ENCODE measurements around the gene ATP6V1A.

The ATP6V1A gene

GRCh38 chr3:113794526-113794925, 47.7 kb downstream of the ATP6V1A start:
- Histone ChIP-seq H3K27me3 (ENCODE audit: insufficient read depth, poor library complexity, severe bottlenecking) (no peaks in the 10 kb centered on the region), H3K4me3 (replicated peaks; ENCODE audit: insufficient read depth, low read length) (no peak overlapping the region), H3K27ac (replicated peaks) (no peak overlapping the region)
- DNase-seq (ENCODE audit: low read depth in 1 of 2, low spot score in 1 of 2): no peak
- peak; percentile 91 for TF ChIP-seq SPI1 (IDR thresholded peaks at IDR 0.05; ENCODE audit: borderline replicate concordance, low read depth)
- TF ChIP-seq CTCF (IDR thresholded peaks at IDR 0.05; ENCODE audit: insufficient read depth, low read length): no peak

GRCh38 chr3:113795693-113796092, 48.9 kb downstream of the ATP6V1A start:
- no peaks in the 10 kb centered on the region for H3K27me3 ChIP-seq (ENCODE audit: insufficient read depth, poor library complexity, severe bottlenecking)
- no peak overlapping the region for H3K27ac ChIP-seq (replicated peaks)
- no peak for DNase-seq (ENCODE audit: low read depth in 1 of 2, low spot score in 1 of 2)
- no peak for TF ChIP-seq GABPA (IDR thresholded peaks at IDR 0.05; ENCODE audit: low read depth)
- TF ChIP-seq SPI1 (IDR thresholded peaks at IDR 0.05; ENCODE audit: borderline replicate concordance, low read depth): no peak
- no peak for TF ChIP-seq REST (IDR thresholded peaks at IDR 0.05; ENCODE audit: insufficient replicate concordance, low read depth)
- TF ChIP-seq POLR2AphosphoS5 (IDR thresholded peaks at IDR 0.05; ENCODE audit: low read depth): no peak
- TF ChIP-seq CTCF (IDR thresholded peaks at IDR 0.05; ENCODE audit: insufficient read depth, low read length): no peak
- H3K4me3 ChIP-seq (replicated peaks; ENCODE audit: insufficient read depth, low read length): no peak overlapping the region

- TF ChIP-seq SPI1 (IDR thresholded peaks at IDR 0.05; ENCODE audit: borderline replicate concordance, low read depth) (no peak), CTCF (IDR thresholded peaks at IDR 0.05; ENCODE audit: insufficient read depth, low read length) (no peak), GABPA (IDR thresholded peaks at IDR 0.05; ENCODE audit: low read depth) (no peak), POLR2AphosphoS5 (IDR thresholded peaks at IDR 0.05; ENCODE audit: low read depth) (no peak), REST (IDR thresholded peaks at IDR 0.05; ENCODE audit: insufficient replicate concordance, low read depth) (no peak)
- H3K27me3 ChIP-seq (ENCODE audit: insufficient read depth, poor library complexity, severe bottlenecking): no peaks in the 10 kb centered on the region
- no peak for DNase-seq (ENCODE audit: low read depth in 1 of 2, low spot score in 1 of 2)
- no peak overlapping the region for H3K27ac ChIP-seq (replicated peaks)
- no peak overlapping the region for H3K4me3 ChIP-seq (replicated peaks; ENCODE audit: insufficient read depth, low read length)
Observed at GRCh38 chr3:113802795-113803455, 56.1 kb downstream of the ATP6V1A start.

GRCh38 chr3:113804661-113805060, 57.8 kb downstream of the ATP6V1A start:
- H3K27me3 ChIP-seq (ENCODE audit: insufficient read depth, poor library complexity, severe bottlenecking): no peaks in the 10 kb centered on the region
- DNase-seq (ENCODE audit: low read depth in 1 of 2, low spot score in 1 of 2): no peak
- H3K27ac ChIP-seq (replicated peaks): no peak overlapping the region
- no peak for TF ChIP-seq CTCF (IDR thresholded peaks at IDR 0.05; ENCODE audit: insufficient read depth, low read length)
- no peak for TF ChIP-seq SPI1 (IDR thresholded peaks at IDR 0.05; ENCODE audit: borderline replicate concordance, low read depth)
- no peak for TF ChIP-seq GABPA (IDR thresholded peaks at IDR 0.05; ENCODE audit: low read depth)
- no peak for TF ChIP-seq REST (IDR thresholded peaks at IDR 0.05; ENCODE audit: insufficient replicate concordance, low read depth)
- TF ChIP-seq POLR2AphosphoS5 (IDR thresholded peaks at IDR 0.05; ENCODE audit: low read depth): no peak
- no peak overlapping the region for H3K4me3 ChIP-seq (replicated peaks; ENCODE audit: insufficient read depth, low read length)

All from HL-60 (cell line).